Esophagus squamous epithelium (tissue), 4 donors: Measurements from ENCODE around the gene RINL.

Source experiments
- POLR2A ChIP-seq, 4 donors: fragments of 450-650 bp; IDR thresholded peaks; one replicate each; pipeline ENCODE4 v1.6.1; 2017; ENCODE audit warnings: antibody characterized with exemption in 4 of 4, mild to moderate bottlenecking in 4 of 4, moderate library complexity in 3 of 4
- TF ChIP-seq, protein P1 (sequence below), 6 experiments: fragments of 450-650 bp in 4 of 6; fragments of 200-600 bp in 2 of 6; sonication (generic) in 2 of 6; IDR thresholded peaks; one replicate each; pipeline ENCODE4 v1.5.1; 2016 to 2019; ENCODE audit warnings: antibody characterized with exemption in 6 of 6, mild to moderate bottlenecking in 4 of 6, moderate library complexity in 4 of 6

DNA sequence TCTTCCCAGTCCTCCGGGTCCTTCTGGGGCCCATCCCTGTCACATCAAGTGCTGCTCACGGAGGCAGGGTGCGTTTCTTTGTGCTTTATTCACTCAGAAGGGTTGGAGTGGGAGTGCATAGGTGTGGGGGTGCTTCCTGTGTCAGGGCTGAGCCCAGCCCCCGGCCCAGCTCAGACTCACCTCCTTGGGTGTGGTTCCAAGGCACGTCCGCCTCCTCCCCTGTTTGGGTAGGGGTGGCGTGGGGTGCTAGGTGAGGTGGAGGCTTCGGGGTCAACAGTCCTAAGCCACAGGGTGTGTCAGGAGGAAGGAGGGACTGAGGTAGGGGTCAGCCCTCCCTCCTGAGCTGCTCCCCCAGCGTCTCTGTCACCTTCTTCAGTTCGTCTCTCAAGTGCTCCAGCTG, 30.8 kb upstream of the RINL start:
- TF ChIP-seq, protein P1, sequence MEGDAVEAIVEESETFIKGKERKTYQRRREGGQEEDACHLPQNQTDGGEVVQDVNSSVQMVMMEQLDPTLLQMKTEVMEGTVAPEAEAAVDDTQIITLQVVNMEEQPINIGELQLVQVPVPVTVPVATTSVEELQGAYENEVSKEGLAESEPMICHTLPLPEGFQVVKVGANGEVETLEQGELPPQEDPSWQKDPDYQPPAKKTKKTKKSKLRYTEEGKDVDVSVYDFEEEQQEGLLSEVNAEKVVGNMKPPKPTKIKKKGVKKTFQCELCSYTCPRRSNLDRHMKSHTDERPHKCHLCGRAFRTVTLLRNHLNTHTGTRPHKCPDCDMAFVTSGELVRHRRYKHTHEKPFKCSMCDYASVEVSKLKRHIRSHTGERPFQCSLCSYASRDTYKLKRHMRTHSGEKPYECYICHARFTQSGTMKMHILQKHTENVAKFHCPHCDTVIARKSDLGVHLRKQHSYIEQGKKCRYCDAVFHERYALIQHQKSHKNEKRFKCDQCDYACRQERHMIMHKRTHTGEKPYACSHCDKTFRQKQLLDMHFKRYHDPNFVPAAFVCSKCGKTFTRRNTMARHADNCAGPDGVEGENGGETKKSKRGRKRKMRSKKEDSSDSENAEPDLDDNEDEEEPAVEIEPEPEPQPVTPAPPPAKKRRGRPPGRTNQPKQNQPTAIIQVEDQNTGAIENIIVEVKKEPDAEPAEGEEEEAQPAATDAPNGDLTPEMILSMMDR (IDR thresholded peaks at IDR 0.05), result no peak
- no peak for TF ChIP-seq POLR2A (IDR thresholded peaks at IDR 0.05)
